ENCODE measurements around the gene MCAT.

The MCAT gene

GRCh38 chr22:43094085-43094484 is 49.1 kb downstream of the MCAT start:
- no peak for DNase-seq (ENCODE audit: low spot score)

DNA sequence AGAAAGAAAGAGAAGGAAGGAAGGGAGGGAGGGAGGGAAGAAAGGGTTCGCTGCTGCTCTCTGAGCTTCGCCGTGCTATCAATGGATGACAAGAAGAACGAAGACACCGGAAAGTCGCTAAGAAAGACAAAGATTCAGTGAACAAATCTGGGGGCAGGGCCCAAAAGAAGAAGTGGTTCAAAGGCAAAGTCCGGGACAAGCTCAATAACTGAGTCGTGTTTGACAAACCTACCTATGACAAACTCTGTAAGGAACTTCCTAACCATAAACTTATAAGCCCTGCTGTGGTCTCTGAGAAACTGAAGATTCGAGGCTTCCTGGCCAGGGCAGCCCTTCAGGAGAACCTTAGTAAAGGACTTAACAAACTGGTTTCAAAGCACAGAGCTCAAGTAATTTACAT is 51.1 kb downstream of the MCAT start:
- no peak for DNase-seq (ENCODE audit: low spot score)

- DNase-seq (ENCODE audit: low spot score): peak; percentile 65
Observed at GRCh38 chr22:43090130-43090789, 52.9 kb downstream of the MCAT start.

GRCh38 chr22:43088984-43089717 is 54.0 kb downstream of the MCAT start, which contains the start of gene TTLL1:
TSS of gene TTLL1 (minus strand) at chr22:43089391. CDS start at chr22:43075586, 13,805 bp downstream.
- DNase-seq (ENCODE audit: low spot score): peak; percentile 79

DNA sequence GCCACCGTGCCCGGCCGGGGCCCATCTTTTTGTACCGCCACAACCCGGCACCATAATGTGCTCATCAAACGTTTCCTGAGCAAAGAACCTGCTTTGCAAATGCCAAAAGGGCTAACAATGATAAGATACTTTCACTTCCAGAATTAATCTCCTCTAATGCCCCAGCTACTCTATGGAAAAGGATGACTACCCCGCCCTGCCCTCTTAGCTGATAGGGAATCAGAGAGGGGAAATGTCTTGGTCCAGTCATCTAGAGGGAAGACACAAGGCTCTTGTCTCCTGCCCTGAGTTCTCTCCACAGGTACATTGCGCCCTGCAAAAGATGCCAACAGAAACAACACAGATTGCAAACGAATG is 54.6 kb downstream of the MCAT start:
- no peak for DNase-seq (ENCODE audit: low spot score)

- no peak for DNase-seq (ENCODE audit: low spot score)
Observed at GRCh38 chr22:43085658-43086606, 57.3 kb downstream of the MCAT start.
